Activated CD8-positive, alpha-beta memory T cell treated with anti-CD3 and anti-CD28 coated beads, Interleukin-2, amount 50 U/mL, for 48 hours (primary cell): Measurements from ENCODE around the gene VPS54.

Experiments
- DNase-seq: peaks from one replicate; pipeline ENCODE4 v3.0.0-alpha.2; 2020

VPS54 gene, protein sequence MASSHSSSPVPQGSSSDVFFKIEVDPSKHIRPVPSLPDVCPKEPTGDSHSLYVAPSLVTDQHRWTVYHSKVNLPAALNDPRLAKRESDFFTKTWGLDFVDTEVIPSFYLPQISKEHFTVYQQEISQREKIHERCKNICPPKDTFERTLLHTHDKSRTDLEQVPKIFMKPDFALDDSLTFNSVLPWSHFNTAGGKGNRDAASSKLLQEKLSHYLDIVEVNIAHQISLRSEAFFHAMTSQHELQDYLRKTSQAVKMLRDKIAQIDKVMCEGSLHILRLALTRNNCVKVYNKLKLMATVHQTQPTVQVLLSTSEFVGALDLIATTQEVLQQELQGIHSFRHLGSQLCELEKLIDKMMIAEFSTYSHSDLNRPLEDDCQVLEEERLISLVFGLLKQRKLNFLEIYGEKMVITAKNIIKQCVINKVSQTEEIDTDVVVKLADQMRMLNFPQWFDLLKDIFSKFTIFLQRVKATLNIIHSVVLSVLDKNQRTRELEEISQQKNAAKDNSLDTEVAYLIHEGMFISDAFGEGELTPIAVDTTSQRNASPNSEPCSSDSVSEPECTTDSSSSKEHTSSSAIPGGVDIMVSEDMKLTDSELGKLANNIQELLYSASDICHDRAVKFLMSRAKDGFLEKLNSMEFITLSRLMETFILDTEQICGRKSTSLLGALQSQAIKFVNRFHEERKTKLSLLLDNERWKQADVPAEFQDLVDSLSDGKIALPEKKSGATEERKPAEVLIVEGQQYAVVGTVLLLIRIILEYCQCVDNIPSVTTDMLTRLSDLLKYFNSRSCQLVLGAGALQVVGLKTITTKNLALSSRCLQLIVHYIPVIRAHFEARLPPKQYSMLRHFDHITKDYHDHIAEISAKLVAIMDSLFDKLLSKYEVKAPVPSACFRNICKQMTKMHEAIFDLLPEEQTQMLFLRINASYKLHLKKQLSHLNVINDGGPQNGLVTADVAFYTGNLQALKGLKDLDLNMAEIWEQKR

DNA sequence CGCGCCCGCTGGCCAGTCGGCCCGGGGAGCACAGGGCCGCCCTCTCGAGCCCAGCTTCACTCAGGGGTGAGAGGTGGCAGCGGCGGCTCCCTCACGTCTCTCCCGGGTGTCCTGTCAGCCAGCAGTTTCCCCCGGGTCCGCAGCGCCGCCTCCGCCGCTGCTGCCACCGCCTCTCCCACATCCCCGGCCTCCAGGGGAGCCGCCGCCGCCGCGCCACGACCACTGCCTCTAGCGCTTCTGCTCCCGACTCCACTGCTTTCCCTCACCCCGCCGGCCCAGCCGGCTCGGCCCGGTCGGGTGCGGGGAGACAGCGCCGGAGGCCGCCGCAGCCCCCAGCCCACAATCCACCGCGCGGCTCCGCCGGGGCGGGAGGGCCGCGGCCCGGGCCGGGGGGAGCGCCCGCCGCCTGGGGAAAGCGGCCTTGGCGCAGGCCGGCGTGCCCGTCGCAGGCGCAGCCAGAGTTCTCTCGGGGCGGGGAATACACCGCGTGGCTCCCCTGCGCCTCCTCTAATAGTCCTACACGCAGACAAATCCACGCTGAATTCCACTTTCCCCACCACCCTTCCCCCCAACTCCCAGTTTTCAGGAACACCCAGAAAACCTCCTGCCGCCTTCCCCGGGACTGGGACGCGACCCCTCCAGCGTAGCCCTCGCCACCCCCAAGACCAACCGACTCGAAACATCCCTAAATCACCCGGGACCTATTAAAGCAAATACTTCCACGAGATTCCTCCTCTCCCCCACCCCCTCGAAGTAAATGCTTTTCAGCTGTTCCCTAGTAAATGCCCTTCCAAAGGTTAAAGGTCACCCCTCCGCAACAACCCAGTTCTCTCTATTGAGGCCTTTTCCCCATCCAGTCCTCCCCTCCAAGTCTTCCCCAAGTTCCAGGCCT lies at the start of gene VPS54:
TSS of gene VPS54 (minus strand) at position 346 of the 892 bp plus-strand sequence. CDS start 35,429 bp downstream, outside the sequence.
- peak; percentile 83 for DNase-seq

GRCh38 chr2:64067326-64067725 lies 48.1 kb upstream of the VPS54 start:
- DNase-seq, result no peak

GRCh38 chr2:64065516-64065915 lies 46.3 kb upstream of the VPS54 start:
- no peak for DNase-seq

GRCh38 chr2:64063924-64064331 lies 44.7 kb upstream of the VPS54 start:
- no peak for DNase-seq

GRCh38 chr2:64063454-64063853 lies 44.2 kb upstream of the VPS54 start:
- DNase-seq, result no peak

- no peak for DNase-seq
These were observed 43.6 kb upstream of the VPS54 start for GRCh38 chr2:64062840-64063239.

DNA sequence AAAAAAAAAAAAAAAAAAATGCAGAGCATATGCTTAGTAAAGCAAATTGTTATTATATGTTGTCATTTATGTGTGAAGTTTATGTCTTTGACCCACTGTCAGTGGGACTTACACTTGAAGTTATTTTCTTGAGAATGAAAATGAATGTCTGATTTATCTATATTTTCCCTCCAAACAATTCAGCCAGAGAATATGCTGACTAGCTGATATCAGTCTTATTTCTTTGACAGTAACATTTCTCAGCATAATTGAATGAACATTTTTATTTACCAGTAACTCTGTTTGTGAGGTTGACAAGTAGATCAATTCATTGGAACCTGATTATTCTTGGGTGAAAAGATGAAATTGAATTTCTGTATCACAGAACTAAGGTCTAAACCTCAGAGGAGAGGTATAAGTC lies 40.0 kb upstream of the VPS54 start:
- no peak for DNase-seq

DNA sequence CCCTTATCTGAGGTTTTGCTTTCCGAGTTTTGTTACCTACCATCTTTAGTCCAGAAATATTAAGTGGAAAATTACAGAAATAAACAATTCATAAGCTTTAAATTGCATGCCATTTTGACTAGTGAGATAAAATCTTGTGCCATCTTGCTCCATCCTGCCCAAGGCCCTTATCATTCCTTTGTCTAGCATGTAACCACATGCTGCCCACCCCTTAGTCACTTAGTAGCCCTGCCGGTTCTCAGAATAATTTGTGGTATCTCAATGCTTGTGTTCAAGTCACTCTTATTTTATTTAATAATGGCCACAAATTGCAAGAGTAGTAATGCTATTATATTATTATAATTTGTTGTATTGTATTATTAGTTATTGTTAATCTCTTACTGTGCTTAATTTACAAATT lies 36.8 kb upstream of the VPS54 start:
- DNase-seq, result no peak

DNA sequence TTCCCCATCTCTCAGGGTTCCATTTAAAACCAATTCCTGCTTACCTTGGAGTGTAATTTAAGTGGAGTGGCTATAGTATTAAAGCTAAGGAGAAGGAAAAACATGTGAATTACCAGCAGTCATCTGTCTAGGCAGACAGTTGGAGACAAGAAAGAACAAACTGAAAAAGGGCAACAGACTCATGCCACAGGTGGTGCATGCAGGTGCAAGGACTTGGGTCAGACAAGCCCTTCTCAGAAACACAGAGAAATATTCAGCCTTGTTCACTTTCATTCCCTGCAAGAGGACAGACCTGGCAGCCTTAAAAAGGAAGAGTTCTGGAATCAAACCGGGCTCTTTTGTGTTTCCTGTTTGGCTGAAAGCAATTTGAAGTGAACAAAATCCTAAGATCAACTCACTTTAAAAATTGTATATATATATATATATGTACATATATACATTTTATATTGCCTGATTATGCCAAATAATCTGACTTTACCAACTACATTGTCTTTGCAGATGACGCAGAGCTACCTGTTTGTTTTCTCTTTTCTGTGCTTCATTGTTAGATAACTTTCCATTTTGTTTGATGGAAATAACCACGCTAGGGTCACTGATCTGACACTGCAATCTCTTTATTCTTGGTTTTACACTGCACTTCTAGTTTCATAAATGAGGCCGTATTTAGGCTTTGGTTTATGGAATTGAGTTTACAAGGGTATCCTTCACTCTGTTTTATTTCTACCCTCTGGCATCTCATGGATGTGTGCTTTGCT lies 35.1 kb upstream of the VPS54 start:
- DNase-seq, result no peak

DNA sequence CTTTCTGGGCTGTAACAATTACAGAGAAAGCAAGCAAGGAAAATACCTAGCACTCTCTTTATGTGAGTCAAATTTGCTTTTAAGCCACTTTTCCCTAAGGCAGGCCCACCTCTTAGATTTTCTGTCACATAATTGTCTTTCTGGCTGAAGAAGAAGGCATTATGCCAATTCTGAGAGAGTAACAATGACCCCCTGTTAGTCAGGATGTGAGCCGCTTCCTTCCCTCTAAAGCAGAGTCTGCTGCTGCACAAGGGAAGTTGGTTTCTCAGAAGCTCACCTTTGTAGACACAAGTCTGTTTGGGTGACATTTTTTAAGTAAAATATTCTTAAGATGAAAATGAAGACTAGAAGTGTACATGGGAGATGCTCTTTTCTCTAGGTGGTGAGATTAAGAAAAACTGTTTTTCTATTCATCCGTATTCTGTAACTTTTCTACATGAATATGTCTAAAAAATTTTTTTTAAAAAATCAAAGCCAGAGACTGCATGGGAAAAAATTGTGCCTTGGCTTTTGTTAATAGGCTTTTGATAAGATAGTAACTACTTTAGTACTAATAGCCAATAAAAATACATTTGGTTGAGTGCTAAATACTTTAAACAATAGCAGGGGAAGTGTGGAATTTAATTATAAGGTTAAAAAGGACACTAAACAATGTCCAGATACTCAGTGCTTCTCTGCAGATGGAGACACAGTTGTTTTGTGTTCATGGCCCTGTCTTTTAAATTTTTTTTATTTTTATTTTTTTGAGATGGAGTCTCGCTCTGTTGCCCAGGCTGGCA lies 33.4 kb upstream of the VPS54 start:
- DNase-seq, result no peak

GRCh38 chr2:64049633-64050220 lies 30.5 kb upstream of the VPS54 start:
- DNase-seq, result peak; percentile 67

DNA sequence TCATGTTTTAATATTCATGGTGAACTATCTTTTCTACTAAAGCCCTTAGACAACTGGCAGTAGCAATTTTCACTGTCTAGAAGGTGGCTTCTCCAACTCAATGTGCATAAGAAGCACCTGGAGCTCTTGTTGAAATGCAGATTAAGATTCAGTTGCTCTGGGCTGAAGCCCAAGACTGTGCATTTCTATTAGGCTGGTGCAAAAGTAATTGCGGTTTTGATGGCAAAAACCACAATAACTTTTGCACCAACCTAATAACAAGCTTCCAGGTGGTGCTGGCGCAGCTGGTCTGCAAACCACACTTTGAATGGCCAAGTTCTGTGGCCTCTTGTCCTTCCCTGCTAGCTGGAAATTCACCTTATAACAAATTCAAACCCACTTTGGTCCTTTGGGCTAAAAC lies 26.7 kb upstream of the VPS54 start:
- no peak for DNase-seq

DNA sequence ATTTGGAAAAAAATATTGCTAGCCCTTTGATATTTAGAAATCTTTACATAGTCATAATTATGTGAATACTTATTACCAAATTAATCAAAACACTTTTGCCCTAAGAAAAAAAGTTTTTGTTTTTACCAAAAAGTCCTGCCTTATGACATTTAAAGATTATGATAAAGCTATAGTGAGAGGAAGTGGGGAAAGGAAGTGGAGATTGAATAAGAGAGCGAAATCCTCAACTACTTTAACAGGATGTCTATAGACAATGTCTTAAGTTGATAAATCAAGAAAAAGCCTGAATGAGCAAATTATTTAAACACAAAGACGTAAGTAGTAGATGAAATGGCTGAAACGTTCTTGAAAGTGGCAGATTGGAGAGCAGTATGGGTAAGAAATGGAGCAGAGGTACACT lies 20.9 kb upstream of the VPS54 start:
- no peak for DNase-seq

DNA sequence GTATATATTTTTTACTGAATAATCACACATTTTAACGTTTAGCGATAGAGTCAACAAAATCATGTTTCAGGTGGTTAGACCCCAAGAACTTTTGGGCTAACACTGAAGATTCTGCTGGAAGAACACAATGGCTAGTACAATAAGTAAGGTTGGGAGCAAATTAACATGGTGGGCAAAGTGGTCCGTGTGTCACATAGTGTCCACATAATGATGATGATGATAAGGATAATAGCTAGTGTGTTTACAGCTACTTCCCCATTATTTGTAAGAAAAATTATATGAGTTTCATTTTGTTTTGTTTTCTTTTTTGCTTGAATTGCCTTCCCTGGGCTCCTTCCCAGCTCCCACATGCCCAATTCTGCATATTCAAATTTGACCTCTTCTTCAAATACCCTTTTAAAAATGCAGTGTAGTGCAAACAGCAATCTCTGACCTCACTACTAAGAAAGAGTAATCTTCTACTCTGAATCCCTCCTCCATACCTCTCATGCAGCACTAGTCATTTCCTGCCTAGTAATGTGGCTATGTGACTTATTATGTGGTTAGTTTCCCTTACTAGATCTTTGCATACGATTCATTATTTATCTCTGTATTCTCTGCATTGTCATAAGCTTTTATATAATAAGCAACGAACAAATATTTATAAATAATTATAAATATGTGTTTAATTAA lies 16.9 kb upstream of the VPS54 start:
- no peak for DNase-seq

- DNase-seq, result no peak
These were observed 16.1 kb upstream of the VPS54 start for GRCh38 chr2:64035072-64035942.

DNA sequence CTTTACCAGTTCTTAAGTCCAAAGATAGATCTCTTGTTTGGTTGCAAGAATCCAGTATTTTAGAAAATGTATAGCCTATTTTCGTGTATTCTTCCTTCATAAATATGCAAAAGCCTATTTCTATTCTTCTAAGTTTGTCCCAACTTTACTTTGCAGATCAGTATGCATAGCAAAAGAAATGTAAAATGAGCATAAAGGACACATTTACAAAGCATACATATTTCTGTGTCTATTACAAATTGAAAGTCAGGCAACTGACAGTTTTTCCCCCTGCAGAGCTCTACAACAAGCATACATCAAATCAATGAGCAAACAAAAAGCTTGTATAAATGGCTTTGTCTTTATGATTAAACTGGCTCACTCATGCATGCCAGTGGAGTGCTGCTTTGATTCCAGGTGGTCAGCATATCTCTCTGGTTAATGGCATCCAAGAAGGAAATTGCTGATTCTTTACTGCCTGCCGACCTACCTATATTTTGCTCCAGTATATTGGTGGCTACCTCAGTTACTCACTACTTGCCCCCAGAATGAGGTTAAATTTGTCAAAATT lies 10.0 kb upstream of the VPS54 start:
- no peak for DNase-seq

GRCh38 chr2:64025741-64026140 lies 6.5 kb upstream of the VPS54 start:
- no peak for DNase-seq

- DNase-seq, result no peak
These were observed 5.2 kb upstream of the VPS54 start for GRCh38 chr2:64024259-64024949.
